Endothelial cell (in vitro differentiated cells): ENCODE results near the gene SCGB1C2. TPM values are rescaled to one million over a fixed set of nuclear protein-coding genes. Genes with fewer than 3 reads are reported as not detected.

Experiments used
- DNase-seq: peaks from one replicate; pipeline ENCODE4 v3.0.0; 2021; ENCODE audit warnings: low spot score
- H3K27ac Mint-ChIP-seq: one replicate; pipeline ENCODE4 v1.8.0; 2021; ENCODE audit warnings: mixed read lengths, inconsistent platforms; ENCODE audit not compliant: unreplicated experiment
- H3K27me3 Mint-ChIP-seq: one replicate; pipeline ENCODE4 v1.8.0; 2021; ENCODE audit warnings: mild to moderate bottlenecking, moderate library complexity, mixed read lengths, inconsistent platforms; ENCODE audit not compliant: unreplicated experiment
- H3K36me3 Mint-ChIP-seq: one replicate; pipeline ENCODE4 v1.8.0; 2021; ENCODE audit warnings: mild to moderate bottlenecking, low read depth, mixed read lengths, inconsistent platforms; ENCODE audit not compliant: unreplicated experiment
- H3K4me1 Mint-ChIP-seq: one replicate; pipeline ENCODE4 v1.8.0; 2021; ENCODE audit warnings: mild to moderate bottlenecking, mixed read lengths, inconsistent platforms; ENCODE audit not compliant: unreplicated experiment
- H3K4me3 Mint-ChIP-seq: one replicate; pipeline ENCODE4 v1.8.0; 2021; ENCODE audit warnings: mild to moderate bottlenecking, mixed read lengths, inconsistent platforms; ENCODE audit not compliant: unreplicated experiment
- H3K9me3 Mint-ChIP-seq: one replicate; pipeline ENCODE4 v1.8.0; 2021; ENCODE audit warnings: mixed read lengths, inconsistent platforms; ENCODE audit not compliant: unreplicated experiment
- CTCF ChIP-seq: fragments of 200-600 bp; sonication (generic); IDR thresholded peaks from one replicate; pipeline ENCODE4 v1.5.0; 2021; ENCODE audit warnings: antibody characterized with exemption; ENCODE audit not compliant: unreplicated experiment
- total RNA-seq: library from RNA; stranded (reverse); fragmentation: NEBNext Ultra II Directional; extraction: Animal tissue kit (Norgen Biotek cat#: 25700); gene quantifications from one replicate; pipeline ENCODE4 v1.2.1, GENCODE V29; 2021; ENCODE audit not compliant: unreplicated experiment

SCGB1C2 gene
- total RNA-seq, 1 donor from 2014 or later, result not detected

GRCh38 chr17:148757-149156 is 11.4 kb downstream of the SCGB1C2 start:
- no peaks in the 10 kb centered on the region for H3K36me3 Mint-ChIP-seq
- no peak overlapping the region for H3K27ac Mint-ChIP-seq
- H3K4me3 Mint-ChIP-seq, result no peak overlapping the region
- DNase-seq, result peak; percentile 2
- H3K9me3 Mint-ChIP-seq, result no peaks in the 10 kb centered on the region
- no peak for TF ChIP-seq CTCF
- peaks cover 3% of the 10 kb centered on the region for H3K27me3 Mint-ChIP-seq
- no peaks in the 10 kb centered on the region for H3K4me1 Mint-ChIP-seq

GRCh38 chr17:149231-149630 is 11.9 kb downstream of the SCGB1C2 start:
- H3K9me3 Mint-ChIP-seq, result no peaks in the 10 kb centered on the region
- peaks cover 3% of the 10 kb centered on the region for H3K27me3 Mint-ChIP-seq
- no peaks in the 10 kb centered on the region for H3K36me3 Mint-ChIP-seq
- H3K4me1 Mint-ChIP-seq, result no peaks in the 10 kb centered on the region
- H3K4me3 Mint-ChIP-seq, result no peak overlapping the region
- no peak for TF ChIP-seq CTCF
- peak; percentile 2 for DNase-seq
- H3K27ac Mint-ChIP-seq, result no peak overlapping the region

GRCh38 chr17:149897-150584 is 12.7 kb downstream of the SCGB1C2 start:
- Mint-ChIP-seq H3K36me3 (no peaks in the 10 kb centered on the region), H3K4me1 (no peaks in the 10 kb centered on the region), H3K27me3 (peaks cover 3% of the 10 kb centered on the region), H3K4me3 (no peak overlapping the region), H3K9me3 (no peaks in the 10 kb centered on the region), H3K27ac (no peak overlapping the region)
- no peak for TF ChIP-seq CTCF
- DNase-seq, result peak; percentile 1

GRCh38 chr17:151004-151403 is 13.6 kb downstream of the SCGB1C2 start:
- no peak for TF ChIP-seq CTCF
- H3K4me1 Mint-ChIP-seq, result no peaks in the 10 kb centered on the region
- H3K27ac Mint-ChIP-seq, result no peak overlapping the region
- no peak overlapping the region for H3K4me3 Mint-ChIP-seq
- no peaks in the 10 kb centered on the region for H3K9me3 Mint-ChIP-seq
- no peaks in the 10 kb centered on the region for H3K36me3 Mint-ChIP-seq
- DNase-seq, result no peak
- peaks cover 3% of the 10 kb centered on the region for H3K27me3 Mint-ChIP-seq
